HG02981 (cell line): ENCODE measurements around the gene FAM83G.

Source experiments
- ATAC-seq: cut with Tn5 transposase; IDR thresholded peaks from one replicate; pipeline ENCODE4 v1.9.1; 2021; ENCODE audit warnings: mild to moderate bottlenecking, moderate library complexity; ENCODE audit not compliant: unreplicated experiment

The FAM83G gene

DNA sequence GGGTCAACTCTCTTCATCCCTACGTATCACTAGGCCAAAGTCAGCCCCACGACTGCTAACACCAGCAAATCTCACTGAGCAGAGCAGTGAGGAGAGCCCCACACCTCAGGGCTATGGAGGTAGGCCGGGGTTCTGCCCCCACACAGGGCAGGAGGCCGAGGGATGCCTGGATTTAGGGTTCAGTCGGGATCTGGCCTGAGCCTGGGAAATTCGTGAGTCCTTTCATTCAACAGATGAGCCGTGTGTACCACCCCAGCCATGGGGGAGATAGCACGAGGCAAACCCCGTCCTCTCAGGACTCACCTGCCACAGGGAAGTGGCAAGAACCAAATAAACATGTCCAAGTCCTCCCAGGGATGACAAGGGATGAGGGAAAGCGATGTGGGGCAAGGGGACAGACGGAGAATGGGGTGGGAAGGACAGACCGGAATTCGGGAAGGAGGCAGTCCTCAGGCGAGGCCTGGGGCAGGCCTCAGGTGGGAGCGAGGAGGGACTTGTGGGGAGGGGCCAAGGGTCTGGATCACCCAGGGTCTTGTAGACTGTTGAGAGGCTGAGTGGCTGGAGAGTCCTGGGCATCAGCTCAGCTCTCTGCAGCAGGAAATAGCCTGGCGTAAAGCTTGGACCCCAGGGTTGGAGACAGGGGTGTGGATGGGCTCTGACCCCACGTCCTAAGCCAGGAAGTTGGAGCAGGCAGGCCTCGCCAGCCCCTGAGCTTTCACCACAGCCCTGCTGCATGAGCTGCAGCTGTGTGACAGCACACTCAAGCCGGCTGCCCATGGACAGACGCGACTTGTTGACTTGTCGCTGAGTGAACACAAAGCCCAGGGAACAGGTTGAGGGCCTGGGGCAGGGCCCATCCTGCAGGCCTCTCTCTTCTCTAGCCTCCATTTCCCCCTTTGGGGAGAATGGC lies 7.9 kb upstream of the FAM83G start:
- ATAC-seq = no peak

DNA sequence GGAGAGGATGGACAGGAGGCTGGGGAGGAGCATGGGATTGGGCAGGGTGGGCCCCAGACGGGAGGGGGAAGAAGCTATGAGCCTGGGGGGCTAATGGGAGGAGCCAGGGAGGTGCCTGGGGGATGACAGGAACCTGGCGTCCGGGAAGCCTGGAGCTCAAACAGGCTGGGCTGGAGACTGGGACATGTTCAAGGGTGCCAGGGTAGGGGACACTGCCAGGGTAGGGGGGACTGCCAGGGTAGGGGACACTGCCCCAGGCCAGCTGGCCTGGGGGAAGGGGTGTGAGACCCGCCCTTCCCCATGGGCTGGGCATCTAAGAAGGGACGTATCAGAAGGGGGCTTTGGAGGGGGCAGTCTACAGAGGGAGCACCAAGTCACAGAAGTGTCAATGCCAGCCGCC lies 7.0 kb upstream of the FAM83G start:
- no peak for ATAC-seq

DNA sequence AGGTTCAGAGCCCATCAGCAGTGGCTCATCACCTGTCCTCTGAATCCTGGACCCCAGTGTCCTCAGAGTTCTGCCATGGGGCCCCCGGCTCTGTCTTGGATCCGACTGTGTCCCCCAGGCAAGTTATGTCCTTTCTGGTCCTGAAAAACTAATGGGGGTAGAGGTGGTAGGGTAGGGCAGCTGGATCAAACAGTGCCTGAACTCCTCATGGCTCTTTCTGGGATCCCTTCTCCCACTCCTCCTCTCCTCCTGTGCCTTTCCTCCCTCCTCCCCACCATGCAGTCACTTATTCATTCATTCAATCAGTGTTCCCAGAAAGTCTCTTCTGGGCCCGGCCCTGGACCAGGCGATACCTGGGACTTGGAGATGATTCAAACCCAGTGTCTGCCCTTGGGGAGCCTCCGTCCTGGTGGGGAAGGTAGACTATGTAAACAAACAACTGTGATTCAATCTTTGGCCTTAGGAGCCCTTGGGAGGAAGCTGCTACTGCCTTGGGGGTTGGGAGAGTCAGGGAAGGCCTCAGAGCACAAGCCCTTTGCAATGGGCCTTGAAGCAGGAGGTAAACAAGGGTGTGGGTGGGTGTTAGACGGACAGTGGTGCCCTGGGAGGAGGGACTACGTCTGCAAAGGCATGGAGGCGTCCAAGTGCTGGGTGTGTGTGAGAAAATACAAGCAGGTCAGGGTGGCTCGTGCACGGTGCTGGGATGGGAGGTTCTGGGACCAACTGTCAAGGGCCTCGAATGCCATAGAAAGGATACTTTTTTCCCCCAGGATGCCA lies 6.4 kb upstream of the FAM83G start:
- ATAC-seq = no peak

DNA sequence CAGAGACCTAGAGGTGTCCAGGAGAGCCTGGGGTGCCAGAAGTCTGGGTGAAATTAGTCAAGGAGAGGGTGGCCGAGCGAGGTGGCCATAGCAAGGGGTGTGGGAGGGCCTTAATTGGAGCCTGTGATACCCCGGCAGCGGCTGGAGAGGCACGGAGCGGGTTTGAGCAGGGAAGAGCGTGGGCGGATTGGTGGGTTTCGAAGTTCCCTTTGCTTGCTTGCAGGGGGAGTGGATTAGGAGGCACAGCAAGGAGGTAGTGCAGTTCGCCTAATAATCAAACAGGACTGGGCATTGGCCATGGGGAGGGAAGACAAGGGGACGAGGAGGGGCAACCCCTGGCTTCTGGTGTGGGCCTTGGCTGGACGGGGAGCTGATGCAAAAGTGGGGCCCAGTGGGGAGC lies 5.4 kb upstream of the FAM83G start:
- ATAC-seq = no peak

DNA sequence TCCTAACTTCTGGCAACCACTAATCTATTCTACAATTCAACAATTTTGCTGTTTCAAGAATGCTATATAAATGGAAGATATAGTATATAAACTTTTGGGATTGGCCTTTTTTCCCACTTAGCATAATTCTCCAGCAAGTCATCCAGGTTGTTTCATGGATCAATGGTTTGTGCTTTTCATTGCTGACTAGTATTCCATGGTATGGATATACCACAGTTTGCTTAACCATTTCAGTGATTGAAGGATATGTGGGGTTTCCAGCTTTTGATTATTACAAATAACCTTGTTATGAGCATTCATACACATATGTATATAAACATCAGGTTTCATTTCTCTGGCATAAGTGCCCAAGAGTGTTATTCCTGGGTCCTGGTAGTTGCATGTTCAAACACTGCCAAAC lies 2.1 kb upstream of the FAM83G start:
- no peak for ATAC-seq

DNA sequence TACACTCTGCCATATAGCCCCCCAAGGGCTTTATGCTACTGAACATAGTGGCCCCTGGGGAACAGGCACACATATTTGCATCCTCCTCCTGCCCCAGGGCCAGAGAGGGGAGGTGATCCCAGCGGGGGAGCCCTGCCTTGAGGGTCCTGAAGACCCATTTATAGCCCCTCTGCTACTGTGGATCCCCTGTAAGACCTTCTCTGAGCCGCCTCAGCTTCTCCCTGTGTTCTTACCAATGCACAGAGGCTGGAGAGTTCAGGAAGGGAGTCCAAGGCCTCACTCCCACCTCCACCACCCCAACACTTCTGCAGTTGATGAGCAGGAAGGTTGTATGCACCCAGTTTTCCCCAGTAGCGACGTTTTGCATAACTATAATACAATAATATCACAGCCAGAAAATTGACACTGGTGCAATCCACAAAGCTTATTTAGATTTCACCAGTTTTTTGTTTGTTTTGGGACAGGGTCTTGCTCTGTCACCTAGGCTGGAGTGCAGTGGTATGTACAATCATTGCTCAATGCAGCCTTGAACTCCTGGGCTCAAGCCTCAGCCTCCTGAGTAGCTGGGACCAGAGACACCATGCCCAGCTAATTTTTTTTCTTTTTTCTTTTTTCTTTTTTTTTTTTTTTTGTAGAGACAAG lies 1.3 kb upstream of the FAM83G start:
- no peak for ATAC-seq

DNA sequence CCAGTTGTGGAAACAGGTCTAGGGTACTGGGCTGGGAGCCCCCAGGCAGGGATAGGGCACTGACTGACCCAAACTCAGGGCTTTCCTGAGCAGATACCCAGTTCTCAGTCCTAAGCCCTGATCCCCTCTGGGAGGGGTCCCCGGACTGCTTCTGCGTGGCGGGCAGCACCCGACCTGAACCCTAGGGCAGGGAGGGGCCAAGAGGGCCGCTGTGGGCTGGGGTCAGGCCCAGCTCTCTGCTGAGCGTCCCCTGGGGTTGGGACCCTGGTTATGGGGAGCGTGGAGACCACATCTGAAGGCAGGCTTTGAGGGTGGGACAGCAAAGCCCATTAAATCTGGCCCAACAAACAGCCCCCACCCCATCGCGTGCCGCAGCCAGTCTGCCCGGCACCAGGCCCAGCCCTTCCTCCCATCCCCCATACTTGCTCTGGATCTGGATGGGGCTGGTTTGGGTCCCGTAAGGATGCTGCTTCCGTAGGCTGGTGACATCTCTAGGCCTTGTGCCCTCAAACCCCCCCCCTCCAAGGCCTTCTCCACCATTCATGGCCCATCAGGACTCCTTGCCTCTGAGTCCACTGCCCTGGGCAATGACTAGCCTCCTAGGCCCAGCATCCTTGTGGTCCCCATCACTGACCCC lies 691 bp upstream of the FAM83G start:
- ATAC-seq = no peak

DNA sequence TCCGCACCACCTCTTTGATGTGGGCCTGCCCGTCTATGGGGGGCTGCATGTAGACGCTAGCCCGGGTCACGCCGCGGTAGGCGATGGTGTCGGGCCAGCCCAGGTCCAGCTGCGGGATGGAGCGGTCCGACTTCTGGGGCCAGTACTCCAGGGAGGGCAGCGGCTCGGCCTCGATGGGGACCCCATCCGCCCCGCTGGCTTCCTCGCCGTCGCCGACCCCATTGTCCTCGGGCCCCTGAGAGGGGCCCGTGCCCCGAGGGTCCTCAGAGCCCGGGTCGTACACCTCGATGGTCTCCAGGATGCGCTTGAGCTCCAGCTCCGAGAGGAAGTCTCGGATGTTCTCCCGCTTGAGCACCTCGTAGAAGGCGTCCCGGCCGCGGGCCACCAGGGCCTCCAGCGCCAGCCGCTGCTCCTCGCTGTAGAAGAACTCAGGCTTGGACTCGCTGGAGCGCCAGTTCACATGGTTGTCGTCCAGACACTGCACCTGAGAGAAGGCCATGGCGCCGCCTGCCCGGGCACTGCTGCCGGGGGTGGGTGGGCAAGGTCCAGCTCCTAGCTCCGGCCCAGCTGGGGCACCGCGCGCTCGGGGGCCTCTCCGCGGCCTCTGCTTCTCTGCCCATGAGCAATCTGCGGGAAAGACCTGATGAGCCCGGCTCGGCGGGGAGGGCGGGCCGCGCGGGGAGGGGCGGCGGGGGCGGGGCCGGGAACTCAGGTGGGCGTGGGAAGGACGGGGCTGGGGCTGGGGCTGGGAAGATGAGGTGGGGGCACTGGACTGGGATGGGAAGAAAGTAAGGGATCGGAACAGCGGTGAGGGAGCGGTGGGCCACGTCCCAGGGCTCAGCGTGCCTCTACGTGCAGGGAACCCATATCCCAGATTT lies 782 bp downstream of the FAM83G start:
- no peak for ATAC-seq

DNA sequence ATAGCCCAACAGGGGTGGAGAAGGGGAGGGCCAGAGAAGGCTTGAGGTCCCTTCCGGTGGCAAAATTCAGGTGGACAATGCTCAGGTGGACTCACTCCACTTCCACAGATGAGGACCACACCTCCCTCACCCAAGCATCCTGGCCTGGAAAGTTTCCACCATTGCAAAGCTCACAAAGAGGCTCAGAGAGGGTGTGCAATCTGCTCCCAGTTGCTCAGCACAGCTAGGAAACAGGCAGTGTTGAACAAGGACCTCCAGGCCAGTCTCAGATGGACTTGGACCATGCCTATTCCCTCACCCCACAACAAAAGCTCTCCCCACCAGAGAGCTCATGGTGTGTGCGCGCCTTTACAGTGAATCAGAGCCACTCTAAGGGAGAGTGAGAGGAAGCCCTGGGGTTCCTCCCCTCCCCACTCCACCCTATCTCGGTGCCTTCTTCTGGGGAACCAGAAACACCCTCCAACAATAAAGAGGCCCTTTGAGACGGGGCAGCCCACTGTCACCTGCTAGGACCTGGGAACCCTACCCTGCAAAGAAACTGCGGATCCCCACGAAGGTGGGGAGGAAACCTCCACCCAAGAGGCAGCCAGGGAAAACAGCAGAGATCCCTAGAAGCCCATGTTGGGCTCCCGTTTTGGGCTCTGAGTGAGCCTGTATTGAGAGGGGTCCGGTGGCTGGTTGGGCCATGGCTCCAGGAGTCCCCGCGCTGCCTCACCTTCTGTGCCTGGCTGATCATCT lies 1.6 kb downstream of the FAM83G start:
- no peak for ATAC-seq

DNA sequence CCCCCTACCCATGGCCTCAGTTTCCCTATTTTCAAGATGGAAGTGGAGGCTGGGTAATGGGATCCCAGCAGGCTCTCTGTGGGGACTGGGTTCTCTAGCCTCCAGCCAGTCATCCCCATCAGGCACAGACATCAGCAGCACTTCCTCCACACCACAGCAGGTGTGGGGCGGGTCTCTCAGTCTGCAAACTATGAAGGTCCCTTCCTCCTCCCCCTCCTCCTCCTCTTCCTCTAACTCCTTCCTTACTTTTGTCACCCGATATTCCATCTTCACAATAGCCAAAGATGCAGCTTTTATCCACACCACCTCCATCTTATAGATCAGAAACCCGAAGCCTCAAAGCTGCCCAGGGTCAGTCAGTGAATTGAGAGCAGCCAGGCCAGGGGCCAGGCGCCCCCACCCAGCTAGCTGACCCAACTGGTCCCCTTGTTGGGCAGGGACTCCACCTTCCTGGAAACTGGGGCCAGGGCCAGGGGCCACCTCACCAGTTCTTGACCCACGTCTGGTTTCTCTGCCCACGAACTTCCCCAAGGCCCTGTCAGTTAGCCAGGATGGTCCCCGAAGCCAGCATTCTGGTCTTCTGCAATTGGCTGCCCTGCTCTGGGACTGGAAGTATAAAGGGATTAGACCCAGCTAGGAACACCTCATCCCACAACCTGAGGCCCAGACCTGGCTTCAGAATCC lies 2.5 kb downstream of the FAM83G start:
- ATAC-seq = no peak

DNA sequence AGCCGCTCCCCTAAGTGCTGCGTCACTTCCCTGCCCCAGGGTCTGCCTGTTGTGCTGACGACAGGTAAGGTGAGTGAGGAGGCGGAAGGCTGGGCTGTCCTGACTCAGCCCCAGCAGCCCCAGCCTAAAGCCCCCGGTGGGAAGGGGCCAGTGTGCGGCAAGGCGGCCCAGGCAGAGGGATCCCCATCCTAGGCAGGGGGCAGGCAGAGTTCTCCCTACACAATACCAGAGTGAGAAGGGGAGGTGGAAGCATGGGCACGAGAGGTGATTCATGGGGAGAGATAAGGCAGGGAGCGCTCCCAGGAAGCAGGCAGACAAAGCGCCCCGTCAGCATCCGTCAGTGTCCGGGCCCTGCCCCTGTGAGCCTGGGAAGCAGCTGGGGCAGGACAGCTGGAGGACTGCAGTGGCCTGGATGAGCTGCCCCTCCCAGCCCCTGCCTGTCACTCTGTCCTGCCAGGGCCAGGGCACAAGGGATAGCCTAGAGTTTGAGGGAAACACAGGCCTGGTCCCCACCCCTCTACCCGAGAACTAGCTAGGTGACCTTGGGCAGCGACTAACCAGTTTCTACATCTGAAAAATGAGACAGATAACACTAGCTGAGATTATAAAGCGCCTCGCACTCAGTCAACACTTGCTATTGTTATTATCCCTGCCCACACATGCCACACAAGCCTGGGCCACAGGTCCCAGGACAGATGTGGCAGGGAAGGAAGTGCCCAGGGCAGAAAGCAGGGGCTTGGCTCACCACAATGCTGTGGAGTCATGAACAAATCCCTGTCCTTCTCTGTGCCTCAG lies 3.8 kb downstream of the FAM83G start:
- ATAC-seq = no peak

DNA sequence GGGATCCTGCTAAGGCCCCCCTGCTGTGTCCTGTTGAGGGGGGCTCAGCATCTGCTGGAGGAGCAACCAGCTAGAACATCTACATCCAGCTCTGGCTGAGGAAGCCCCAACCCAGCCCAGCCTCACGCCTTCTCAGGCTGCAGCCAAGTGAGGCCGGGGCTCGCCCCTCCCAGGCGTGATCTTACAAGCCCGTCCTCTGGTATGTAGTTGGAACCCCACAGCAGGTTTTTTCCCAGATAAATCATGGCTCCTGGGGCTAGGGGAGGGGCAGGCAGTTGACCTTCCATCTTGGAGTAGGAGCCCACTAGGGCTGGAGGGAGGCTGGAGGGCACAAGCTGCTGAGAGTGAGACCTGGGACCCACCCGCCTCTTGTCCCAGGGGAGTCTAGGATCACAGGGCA lies 4.7 kb downstream of the FAM83G start:
- ATAC-seq = no peak

DNA sequence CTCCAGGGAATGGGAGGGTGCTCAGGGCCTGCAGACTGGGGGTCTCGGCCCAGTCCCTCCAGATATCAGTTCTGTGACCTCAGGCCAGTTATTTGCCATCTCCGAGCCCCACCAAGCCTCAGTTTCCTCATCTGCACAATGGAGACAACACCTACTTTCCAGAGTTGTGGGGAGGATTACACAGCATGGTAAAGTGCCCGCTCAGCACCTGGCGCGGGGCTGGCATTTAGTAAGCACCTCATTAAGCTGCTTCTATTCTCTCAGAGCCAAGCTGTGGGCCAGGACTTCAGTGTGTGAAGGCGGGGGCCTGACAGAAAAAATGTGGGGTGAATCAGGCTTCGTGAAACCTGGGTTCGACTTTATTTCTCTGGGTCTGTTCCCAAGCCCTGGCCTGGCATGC lies 5.2 kb downstream of the FAM83G start:
- ATAC-seq = no peak

DNA sequence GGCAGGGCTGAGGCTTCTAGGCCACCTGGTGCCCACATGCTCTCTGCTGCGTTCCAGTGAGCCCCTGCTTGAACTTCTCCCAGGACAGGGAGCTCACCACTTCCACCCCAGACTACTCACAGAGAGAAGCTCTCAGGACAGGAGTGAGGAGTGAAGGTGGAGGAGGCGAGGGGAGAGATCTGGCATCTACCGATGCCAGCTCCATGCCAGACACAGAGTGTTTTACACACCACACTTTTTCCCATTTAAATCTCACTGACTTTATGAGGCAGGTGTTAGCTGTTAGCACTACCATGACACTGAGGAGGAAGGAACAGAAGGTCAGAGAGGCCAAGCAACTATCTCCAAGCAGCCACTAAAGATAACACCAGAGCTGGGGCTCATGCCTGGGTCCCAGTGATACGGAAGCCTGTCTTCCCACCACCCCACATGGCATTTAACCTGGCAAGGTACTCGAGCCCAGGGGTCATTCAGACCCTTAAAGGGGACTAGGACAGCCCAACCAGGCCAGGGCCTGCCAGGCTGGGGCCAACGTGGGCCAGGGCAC lies 6.8 kb downstream of the FAM83G start:
- ATAC-seq = no peak

DNA sequence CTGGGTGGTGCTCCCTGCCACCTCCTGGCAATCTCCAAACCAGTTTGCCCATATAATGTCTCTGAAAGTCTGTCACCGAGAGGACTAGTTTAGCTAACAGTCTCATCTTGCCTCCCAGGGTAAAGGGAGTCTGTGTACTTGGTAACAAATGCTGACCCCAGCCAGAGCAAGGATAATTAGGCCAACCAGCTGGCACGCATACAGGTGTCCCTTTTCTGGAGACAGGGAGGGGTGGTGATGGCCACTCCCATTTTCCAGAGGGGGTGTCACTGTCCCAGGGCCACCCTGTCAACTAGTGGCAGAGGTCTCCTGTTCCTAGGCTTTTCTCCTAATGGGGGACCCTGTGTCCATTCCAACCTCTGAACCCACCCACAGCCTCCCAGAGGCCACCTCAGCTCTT lies 8.1 kb downstream of the FAM83G start:
- ATAC-seq = no peak

DNA sequence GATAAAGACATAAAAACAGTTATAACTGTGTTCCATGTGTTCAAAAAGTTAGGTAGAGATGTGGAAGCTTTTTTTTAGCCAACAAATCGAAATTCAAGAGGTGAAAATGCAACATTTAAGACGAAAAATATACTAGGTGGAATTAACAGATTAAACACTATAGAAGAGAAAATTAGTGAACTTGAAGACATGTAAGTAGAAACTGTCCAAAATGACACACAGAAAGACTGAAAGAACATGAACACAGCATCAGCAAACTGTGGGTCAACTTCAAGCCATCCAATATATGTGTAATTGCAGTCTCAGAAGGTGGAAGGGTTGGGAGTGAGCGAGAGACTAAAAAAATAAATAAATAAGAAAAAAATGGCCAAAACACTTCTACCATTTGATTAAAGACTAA lies 9.3 kb downstream of the FAM83G start:
- ATAC-seq = no peak

DNA sequence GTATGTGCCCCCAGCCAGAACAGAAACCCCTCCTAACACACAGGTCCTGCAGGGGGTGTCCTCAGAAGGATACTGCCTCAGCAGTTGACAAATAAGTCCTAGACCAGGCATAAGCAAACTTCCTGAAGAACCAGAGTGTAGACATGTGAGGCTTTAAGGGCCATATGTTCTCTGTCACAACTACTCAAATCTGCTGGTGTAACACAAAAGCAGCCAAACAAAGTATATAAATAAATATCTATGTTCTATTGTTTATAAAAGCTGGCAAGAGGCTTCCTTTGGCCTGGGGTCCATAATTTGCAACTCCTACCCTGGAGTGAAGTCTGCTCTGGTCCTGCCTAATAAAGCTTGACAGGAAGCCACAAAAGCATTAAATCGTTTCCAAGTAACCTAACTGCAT lies 9.9 kb downstream of the FAM83G start:
- no peak for ATAC-seq
